HAP-1 (cell line): ENCODE results near the gene C5orf52.

Experiments
- DNase-seq, 2 experiments: peaks; one replicate each; pipeline ENCODE4 v3.0.0-alpha.2; 2016 to 2020; ENCODE audit warnings: low spot score in 2 of 2
- H3K27me3 ChIP-seq: fragments of 250-450 bp; sonication (Bioruptor Pico); 2 replicates; pipeline ENCODE4 v1.5.1; 2020; ENCODE audit warnings: low read depth, mild to moderate bottlenecking, moderate library complexity
- H3K36me3 ChIP-seq: fragments of 250-450 bp; sonication (Bioruptor Pico); replicated peaks from 2 replicates; pipeline ENCODE4 v1.5.1; 2020; ENCODE audit warnings: mild to moderate bottlenecking
- H3K4me1 ChIP-seq: fragments of 250-450 bp; sonication (Bioruptor Pico); 2 replicates; pipeline ENCODE4 v1.5.1; 2020; ENCODE audit warnings: mild to moderate bottlenecking
- H3K4me3 ChIP-seq: fragments of 250-450 bp; sonication (Bioruptor Pico); 2 replicates; pipeline ENCODE4 v1.5.1; 2020; ENCODE audit warnings: mild to moderate bottlenecking, moderate library complexity
- H3K9me3 ChIP-seq: fragments of 250-450 bp; sonication (Bioruptor Pico); 2 replicates; pipeline ENCODE4 v1.5.1; 2020; ENCODE audit warnings: mild to moderate bottlenecking, moderate library complexity
- in situ Hi-C: fragments of 300-500 bp; cut with MboI; formaldehyde crosslinking; loops from 3 replicates; pipeline ENCODE4 v1.14.3; 2020; ENCODE audit warnings: low sequenced_read_pairs, inconsistent platforms, mixed read lengths

Gene C5orf52

DNA sequence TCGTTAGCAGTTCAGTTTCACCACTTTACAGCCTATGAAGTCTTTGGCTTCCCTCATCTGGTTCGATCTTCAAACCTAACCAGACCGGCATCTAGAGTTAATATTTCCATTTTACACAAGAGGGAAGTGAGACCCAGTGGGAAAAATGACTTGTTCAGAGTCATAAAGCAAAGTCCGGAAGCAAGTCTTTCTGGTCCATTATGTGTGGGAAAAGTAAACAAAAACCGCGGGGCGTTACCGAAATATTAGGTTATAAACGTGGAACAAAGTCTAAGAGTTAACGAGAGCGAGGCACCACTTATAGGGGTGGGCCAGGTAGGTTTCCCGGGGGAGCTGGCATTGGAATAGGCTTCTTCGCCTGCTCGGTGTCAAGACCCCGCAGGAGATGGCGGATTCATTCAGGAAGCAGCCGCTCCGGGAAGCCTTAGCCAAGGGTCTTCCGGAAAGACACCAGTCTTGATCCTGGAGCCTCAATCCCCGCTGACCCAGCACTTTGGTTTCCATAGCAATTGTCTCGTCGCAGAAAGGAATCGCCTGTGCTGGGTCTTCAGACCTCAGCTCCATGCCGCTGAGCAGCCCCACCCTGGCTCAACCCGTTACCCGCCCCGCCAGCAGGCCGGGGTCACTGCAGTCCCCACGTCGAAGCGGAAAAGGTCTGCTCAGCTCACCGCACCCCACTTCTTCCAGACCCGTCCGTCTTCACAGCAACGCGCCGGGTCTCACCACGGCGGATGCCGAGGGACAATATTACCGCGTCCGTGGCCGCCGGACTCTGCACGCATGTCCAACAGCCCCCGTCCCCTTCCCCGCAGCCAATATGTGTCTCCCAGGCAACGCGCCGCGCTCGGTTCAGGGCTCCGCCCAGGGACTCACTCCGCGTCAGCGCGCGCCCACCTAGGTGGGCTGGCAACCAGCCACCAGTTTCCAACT, at the start of gene C5orf52:
Gene C5orf52 (plus strand): TSS at position 872 of the 930 bp plus-strand sequence. CDS start 82 bp downstream, outside the sequence.
- H3K36me3 ChIP-seq: no peaks in the 10 kb centered on the region
- DNase-seq: no peak
- H3K27me3 ChIP-seq: no peaks in the 10 kb centered on the region
- no peak within 1 kb of the TSS for H3K4me3 ChIP-seq
- in situ Hi-C loops: no loop called here
- H3K9me3 ChIP-seq: no peaks in the 10 kb centered on the region
- peaks cover 4% of the 10 kb centered on the region; the same call in 1 of the 2 replicates for H3K4me1 ChIP-seq

DNA sequence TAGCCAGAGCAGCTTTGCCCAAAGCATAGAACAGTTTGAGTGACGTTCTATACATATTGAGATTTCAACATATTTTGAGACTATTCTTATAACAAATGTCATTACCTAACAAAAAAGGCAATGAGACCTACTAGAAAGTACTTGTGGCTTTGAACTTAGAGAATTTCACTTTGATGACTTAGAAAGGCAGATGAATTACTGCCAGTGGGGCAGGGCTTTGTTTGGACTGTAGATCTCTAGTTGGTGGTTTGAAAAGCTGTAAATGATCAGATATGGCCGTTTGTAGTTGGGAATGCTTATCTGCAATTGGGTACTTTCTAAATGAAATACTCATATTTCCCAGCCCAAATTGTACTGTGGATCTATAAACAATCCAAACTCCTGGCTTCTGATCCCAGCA, 47.2 kb upstream of the C5orf52 start:
- DNase-seq: no peak
- no peaks in the 10 kb centered on the region for H3K4me1 ChIP-seq
- H3K27me3 ChIP-seq: no peaks in the 10 kb centered on the region
- no peak overlapping the region for H3K4me3 ChIP-seq
- H3K36me3 ChIP-seq: no peaks in the 10 kb centered on the region
- in situ Hi-C loops: no loop called here
- H3K9me3 ChIP-seq: no peaks in the 10 kb centered on the region

DNA sequence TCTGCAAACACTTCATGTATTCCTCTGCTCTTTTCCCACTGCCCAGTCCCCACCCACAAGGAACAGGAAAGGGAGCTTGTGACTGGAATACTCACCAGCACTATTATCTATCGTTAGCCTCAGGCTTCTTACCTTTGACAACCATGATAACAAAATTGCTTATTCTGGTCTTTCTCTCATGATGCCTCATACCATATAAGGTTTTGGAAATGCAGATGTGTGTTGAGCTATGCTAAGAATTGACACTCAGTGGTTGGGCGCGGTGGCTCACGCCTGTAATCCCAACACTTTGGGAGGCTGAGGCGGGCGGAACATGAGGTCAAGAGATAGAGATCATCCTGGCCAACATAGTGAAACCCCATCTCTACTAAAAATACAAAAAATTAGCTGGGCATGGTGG, 44.5 kb upstream of the C5orf52 start:
- no peak overlapping the region for H3K4me3 ChIP-seq
- no peaks in the 10 kb centered on the region for H3K9me3 ChIP-seq
- H3K27me3 ChIP-seq: no peaks in the 10 kb centered on the region
- DNase-seq: no peak
- in situ Hi-C loops: no loop called here
- no peaks in the 10 kb centered on the region for H3K36me3 ChIP-seq
- no peaks in the 10 kb centered on the region for H3K4me1 ChIP-seq

DNA sequence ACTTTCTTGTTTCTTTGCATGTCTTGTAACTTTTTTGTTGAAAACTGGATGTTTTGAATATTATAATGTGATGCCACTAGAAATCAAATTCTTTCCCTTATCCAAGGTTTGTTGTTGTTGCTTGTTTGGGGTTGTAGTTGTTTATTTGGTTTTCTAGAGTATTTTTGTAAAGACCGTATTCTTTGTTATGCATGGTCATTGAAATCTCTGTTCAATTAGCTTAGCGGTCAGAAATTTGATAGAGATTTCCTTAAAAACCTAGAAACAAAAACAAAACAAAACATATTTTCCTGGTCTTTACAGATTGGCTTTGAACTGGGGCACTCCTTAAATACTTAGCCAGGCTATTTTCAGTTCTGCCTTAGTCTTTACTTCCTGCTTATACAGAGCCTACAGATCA, 41.0 kb upstream of the C5orf52 start:
- Histone ChIP-seq H3K9me3 (no peaks in the 10 kb centered on the region), H3K4me3 (no peak overlapping the region), H3K36me3 (no peaks in the 10 kb centered on the region), H3K4me1 (no peaks in the 10 kb centered on the region), H3K27me3 (no peaks in the 10 kb centered on the region)
- in situ Hi-C loops: no loop called here
- no peak for DNase-seq

DNA sequence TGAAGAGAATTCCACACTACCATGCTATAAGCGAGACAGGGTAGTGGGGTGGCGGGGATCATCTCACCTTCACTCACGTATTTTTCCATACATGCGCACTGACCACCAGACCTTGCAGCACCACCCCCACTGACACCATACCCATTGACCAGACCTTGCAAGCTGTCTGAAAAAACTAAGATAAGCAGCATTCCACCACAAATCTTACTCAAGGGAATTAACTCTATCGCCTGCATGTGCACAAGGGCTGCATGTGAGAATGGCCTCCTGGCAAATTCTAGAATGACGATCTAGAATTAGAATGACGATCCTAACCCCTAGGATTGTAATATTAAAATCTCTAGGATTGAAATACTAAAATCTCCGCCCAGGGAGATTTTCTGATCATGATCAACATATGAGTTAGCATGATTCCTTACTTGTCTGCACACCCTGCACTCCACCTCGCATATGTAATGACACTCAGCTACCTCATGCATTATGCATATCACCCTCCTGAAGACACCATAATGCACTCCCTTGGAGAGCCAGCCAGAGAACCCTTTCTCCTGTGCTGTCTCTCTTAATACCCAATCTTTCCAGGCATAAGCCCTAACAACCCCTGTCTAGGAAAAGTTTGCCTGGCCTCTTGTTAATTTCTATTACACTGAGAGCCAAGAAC, 30.8 kb upstream of the C5orf52 start:
- Histone ChIP-seq H3K4me1 (no peaks in the 10 kb centered on the region), H3K36me3 (no peaks in the 10 kb centered on the region), H3K4me3 (no peak overlapping the region), H3K9me3 (no peaks in the 10 kb centered on the region), H3K27me3 (no peaks in the 10 kb centered on the region; the same call in 1 of the 2 replicates)
- DNase-seq: no peak
- in situ Hi-C loops: no loop called here

DNA sequence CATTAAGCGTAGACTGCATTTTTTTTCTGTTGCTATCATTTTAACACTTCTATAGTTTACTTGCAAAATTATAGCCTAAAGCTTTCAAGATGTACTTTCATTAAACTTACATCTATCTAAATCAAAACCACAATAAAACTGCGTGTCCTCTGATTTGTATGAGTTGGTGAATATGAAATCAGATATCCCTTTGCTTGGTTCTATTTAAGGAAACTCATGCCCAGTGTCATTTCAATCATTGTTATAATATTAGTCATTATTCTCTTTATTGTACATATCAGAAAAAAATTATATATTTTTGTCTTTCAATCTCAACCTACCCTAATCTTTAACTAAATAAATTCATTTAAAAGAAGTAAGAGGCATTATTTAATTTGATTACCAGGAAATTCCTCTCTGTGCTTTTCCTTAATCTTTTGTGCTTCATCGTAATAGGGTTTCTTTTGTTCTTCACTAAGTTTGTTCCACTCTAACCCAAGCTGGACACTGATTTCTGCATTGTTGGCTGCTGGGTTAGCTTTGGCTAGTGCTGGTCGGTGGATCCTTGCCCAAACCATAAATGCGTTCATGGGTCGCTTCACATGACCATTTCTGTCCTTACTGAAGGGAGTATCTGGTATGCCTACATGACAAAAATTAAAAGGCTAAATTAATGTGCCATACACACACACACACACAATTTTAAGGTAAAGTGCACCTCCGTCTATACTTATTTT, 22.9 kb upstream of the C5orf52 start:
- no peaks in the 10 kb centered on the region for H3K9me3 ChIP-seq
- H3K4me3 ChIP-seq: no peak overlapping the region
- H3K36me3 ChIP-seq: no peaks in the 10 kb centered on the region
- H3K27me3 ChIP-seq: no peaks in the 10 kb centered on the region; the same call in 1 of the 2 replicates
- no peak for DNase-seq
- H3K4me1 ChIP-seq: no peaks in the 10 kb centered on the region
- in situ Hi-C loops: no loop called here

DNA sequence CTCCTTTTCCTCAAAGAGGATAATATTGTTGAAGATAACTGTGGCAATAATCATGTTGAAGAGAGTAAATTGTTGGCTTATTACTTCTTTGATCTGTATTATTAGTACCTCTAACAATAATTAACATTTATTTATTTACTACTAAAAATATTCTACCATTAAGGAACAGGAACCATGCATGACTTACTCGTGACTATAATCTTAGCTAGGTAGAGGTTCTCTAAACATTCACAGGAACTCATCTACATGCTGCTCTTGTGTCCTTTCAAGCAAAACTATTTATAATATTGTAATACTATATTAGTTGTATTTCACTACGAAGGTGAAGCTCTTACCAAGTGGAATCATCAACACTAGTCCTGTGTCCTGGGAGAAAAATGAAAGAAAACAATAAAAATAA, 22.2 kb upstream of the C5orf52 start:
- H3K9me3 ChIP-seq: no peaks in the 10 kb centered on the region
- H3K36me3 ChIP-seq: no peaks in the 10 kb centered on the region
- no peak for DNase-seq
- H3K27me3 ChIP-seq: no peaks in the 10 kb centered on the region; the same call in 1 of the 2 replicates
- in situ Hi-C loops: no loop called here
- no peaks in the 10 kb centered on the region for H3K4me1 ChIP-seq
- no peak overlapping the region for H3K4me3 ChIP-seq

DNA sequence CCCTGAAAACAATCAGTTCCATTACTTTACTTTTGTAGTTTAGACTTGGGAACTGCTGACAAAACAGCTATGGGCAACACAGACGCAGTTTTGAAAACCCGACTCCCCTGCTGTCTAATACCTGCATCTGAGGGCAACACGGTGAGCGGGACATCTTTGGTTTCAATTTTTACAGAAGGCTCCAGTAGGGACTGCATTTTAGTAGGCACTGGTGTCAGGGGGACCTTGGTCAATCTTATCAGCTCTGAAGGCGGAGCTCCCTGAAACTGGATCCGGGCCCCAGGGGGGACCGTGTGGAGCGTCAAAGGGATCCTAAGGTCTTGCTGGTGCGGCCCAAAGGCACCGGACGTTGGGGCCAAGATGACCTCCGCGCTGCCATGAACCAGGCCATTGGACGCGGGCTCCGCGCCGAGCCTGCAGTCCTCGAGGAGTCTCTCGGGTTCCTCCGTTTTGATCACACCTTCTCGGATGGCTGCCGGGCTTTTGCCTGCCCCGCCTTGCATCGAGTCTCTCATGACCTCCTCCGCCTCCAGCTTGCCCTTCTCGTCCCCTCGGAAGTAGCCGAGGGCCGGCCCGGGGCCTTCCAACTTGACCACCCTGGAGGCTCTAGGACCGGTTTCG, 20.2 kb upstream of the C5orf52 start:
- Histone ChIP-seq H3K4me1 (no peaks in the 10 kb centered on the region), H3K36me3 (no peaks in the 10 kb centered on the region), H3K9me3 (no peaks in the 10 kb centered on the region), H3K4me3 (no peak overlapping the region), H3K27me3 (no peaks in the 10 kb centered on the region)
- in situ Hi-C loops: no loop called here
- DNase-seq: no peak

DNA sequence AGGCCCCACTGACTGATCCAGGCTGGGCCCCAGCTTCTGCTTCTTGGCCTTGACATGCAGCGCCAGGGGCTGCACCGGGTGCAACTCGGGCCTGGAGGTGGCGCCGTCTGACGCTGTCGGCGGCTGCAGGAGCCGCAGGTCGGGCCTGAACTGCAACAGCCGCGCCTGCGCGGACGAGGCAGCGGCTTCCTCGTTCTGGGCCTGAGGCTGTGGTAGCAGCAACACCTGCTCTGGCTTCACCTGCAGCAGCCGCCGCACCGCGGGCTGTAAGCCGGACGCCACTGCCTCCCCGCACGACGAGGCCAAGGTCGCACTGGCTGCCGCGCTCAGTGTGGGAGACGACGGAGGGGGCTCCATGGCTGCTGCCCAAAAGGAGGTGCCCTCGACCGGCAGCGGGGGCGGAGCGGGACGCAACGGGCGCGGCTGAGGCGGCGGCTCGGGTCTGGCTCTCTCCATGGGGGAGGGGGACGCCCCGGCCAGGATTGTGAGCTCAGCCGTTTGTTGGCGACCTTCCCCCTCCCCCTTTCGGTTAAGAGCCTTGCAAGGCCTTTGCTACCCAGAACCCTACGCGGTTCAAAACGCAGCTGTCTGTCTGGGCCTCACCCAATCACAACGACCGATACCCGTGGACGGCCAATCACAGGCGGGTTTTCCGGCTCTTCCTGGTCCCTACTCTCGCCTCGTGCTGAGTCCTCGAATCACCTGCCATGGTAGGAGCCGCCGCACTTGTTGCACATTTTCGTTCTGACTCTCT, 19.5 kb upstream of the C5orf52 start:
- Histone ChIP-seq H3K36me3 (no peaks in the 10 kb centered on the region), H3K27me3 (no peaks in the 10 kb centered on the region; the same call in 1 of the 2 replicates), H3K4me1 (no peaks in the 10 kb centered on the region), H3K4me3 (no peak overlapping the region), H3K9me3 (no peaks in the 10 kb centered on the region)
- no peak for DNase-seq
- in situ Hi-C loops: no loop called here

DNA sequence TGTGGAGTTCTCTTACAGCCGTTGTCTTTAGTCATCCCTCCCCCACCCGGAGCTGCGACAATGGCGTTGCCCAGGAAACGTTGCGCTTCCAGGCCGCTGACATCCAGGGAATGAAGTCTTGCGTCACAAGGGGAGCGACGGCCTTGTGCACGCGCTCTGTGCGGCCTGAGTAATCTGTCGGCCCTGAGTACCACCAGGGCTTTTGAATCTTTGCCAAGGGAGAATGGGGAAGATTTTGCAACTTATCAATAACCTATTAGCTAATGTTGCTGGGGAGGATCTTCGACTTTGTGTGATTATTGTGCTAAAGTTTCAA, 19.0 kb upstream of the C5orf52 start, which contains the start of gene SOX30:
Gene SOX30 (minus strand): TSS at position 62 of the 316 bp plus-strand sequence. CDS start 360 bp downstream, outside the sequence.
- in situ Hi-C loops: no loop called here
- H3K4me3 ChIP-seq: no peak within 1 kb of the TSS
- no peak for DNase-seq

DNA sequence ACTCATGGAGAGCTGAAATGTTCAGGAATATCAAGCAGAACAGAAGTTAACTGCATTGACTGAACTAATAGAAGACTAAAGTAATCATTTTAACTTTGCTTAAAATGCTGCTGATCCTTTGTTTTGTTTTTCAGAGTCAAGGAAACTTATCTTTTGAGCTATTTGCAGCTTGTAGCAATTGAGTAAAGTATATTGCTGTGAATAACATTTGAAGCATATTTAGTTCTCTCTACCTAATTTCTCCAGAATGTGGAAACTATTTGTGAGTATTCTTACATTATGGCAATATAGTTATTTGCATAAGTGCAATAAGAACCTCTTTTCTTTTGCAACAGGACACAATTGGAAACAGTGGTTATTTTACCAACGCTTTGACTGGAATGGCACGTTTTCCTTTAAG, 13.8 kb upstream of the C5orf52 start:
- Histone ChIP-seq H3K36me3 (no peaks in the 10 kb centered on the region), H3K4me1 (no peaks in the 10 kb centered on the region), H3K9me3 (no peaks in the 10 kb centered on the region), H3K27me3 (peaks cover 3% of the 10 kb centered on the region; the same call in 1 of the 2 replicates), H3K4me3 (no peak overlapping the region)
- DNase-seq: no peak
- in situ Hi-C loops: no loop called here

More for the DNA sequence above, 19.0 kb upstream of the C5orf52 start, which contains the start of gene SOX30:
- no peaks in the 10 kb centered on the region; the same call in 1 of the 2 replicates for H3K27me3 ChIP-seq
- H3K9me3 ChIP-seq: no peaks in the 10 kb centered on the region
- no peaks in the 10 kb centered on the region for H3K4me1 ChIP-seq
- no peaks in the 10 kb centered on the region for H3K36me3 ChIP-seq

DNA sequence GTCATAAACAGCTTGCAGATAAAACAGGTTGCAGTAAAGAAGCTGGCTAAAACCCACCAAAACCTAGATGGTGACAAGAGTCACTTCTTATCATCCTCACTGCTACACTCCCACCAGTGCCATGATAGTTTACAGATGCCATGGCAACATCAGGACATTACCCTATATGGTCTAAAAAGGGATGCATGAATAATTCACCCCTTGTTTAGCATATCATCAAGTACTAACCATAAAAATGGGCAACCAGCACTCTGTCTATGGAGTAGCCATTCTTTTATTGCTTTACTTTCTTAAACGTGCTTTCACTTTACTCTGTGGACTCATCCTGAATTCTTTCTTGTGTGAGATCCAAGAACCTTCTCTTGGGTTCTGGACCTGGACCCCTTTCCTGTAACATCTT, 12.4 kb upstream of the C5orf52 start:
- DNase-seq: no peak
- in situ Hi-C loops: no loop called here

More for the DNA sequence above, 12.4 kb upstream of the C5orf52 start:
- H3K4me1 ChIP-seq: no peaks in the 10 kb centered on the region
- H3K4me3 ChIP-seq: no peak overlapping the region
- H3K36me3 ChIP-seq: no peaks in the 10 kb centered on the region
- H3K27me3 ChIP-seq: peaks cover 3% of the 10 kb centered on the region; the same call in 1 of the 2 replicates
- no peaks in the 10 kb centered on the region for H3K9me3 ChIP-seq
